HG03039 (cell line): ENCODE results near the gene MRPL58.
A peak's percentile ranks its signal among the peaks of the same experiment; 100 is the strongest.
"Not testable (repeated sequence)": the region's sequence is repeated elsewhere in the genome, so short reads cannot be mapped to it uniquely, and the experiment has no call there.

Source experiments
- ATAC-seq: cut with Tn5 transposase; IDR thresholded peaks from one replicate; pipeline ENCODE4 v1.9.1; 2021; ENCODE audit warnings: mild to moderate bottlenecking, moderate library complexity; ENCODE audit not compliant: unreplicated experiment

Gene MRPL58

DNA sequence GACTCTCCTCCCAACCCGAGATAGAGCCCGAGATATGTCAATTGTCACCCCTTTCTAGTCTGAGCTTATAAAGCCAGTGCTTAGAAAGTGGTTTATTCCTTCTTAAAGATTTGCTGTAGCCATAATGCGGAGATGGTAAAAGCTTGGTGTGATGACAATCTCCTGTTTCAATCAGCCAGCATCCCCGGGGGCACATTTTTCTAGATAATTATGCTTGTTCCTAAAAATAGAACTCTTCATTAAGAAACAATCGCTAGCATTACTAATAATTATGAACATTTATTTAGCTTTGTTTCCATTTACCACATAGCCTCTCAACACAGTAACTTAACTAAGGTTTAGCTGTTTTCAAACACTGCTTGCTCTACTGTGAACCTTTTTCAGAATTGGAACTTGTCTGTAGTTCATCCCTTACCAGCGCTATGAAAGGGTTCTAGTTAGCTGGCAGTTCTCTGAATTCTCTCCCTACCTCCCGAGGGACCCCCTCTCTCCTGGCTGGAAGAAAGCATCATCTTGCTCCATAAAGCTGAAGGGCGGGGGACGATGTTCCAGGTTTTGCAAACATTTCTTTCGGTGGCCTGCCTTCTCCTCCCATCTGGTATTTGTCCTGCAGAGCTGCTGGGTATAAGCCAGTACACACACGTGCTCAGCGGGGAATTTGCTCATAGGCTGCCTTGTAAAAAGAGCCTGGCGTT is 922 bp upstream of the MRPL58 start:
- ATAC-seq = no peak

DNA sequence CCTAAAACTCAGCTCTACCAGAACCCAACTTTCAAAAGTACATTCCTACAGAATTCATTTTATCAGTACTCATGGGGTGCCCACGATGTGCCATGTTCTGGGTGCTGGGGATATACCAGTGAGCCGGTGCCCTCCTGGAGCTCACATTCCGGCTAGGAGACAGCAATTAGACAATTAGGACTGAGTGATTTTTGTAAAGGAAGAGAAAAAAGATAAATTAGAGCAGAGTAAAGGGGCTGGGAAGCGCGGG is 449 bp upstream of the MRPL58 start:
- ATAC-seq = no peak

DNA sequence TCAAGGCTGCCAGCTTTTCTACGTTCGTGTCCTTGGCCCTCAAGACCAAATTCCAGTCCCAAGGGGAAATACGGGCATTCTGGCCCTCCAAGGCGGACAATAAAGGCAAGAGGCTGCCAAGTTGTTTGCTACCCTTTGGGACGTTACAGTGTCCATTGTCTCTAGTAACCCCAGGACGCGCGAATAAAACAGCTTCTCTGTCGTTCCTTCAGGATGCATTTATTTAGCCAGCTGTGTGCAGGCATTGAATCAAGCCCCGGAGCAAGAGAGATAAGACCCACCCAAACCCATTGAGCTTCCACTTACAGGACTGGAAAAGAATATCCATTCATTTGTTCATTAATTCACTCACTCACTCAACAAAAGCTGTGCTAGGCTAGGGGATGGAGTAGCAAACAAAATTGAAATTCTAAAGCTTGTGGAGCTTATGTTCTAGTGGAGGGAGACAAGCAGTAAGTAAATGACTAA is 656 bp downstream of the MRPL58 start:
- ATAC-seq = no peak

DNA sequence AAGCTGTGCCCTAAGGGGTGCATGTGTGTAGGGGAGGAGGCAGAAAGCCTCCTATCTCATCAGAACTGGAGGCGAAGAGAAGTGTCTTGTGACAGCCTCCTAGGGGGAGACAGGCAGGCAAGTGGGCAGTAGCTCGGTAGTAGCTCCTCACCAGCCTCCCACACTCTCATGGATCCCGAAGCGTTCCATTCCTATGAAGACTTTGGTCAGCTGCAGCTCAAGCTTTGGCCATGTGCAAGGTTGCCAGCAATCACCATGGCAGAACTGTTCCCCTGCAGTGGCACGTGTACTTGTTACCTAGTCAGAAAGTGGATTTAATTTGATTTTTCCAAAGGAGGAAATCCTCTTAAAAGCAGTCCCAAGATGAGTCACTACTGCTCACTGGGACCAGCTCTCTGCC is 6.7 kb downstream of the MRPL58 start:
- ATAC-seq = no peak

DNA sequence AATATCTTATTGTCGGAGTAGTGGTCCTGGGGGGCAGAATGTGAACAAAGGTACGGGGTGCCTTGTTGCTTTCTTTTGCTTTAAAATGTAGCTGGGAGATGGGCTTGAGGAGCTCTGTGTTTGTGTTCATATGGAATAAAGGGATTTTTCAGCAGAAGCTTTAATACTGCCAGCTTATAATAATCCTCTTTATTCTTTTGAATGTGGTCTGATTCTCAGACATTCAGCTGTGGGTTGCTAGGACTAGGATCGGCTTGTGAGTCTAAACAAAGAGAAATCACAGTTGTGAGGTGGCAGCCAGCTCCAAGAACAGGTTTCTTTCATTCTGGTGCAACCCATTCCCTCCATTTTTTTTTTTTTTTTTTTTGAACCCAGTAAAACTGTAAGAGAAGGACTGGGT is 7.2 kb downstream of the MRPL58 start:
- ATAC-seq = no peak

DNA sequence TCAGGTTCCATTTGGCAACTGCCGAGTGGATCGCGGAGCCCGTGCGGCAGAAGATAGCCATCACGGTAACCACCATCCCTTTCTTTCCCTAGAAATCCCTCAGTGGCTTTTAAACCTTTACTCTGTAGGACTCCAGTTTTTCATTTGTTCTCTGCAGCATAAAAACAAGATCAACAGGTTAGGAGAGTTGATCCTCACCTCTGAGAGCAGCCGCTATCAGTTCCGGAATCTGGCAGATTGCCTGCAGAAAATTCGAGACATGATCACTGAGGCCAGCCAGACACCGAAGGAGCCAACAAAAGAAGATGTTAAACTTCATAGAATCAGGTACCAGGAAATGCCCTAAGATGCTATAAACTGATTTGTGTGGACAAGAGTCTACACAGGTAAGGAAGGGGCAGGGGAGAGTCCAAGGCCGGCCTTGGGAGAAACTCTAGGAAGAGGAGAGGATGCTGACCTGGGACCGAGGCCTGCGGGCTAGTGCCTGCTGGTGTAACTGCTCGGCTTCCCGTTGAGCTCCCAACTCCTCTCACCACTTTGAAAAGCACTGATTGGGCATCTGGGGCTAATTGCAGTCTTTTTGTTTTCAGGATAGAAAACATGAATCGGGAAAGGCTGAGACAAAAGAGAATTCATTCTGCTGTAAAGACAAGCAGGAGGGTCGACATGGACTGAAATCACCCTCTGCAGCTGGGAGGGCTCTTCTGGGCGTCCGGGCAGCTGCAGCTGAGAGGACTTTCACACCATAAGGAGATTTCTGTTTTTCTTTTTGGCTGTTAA is 8.1 kb downstream of the MRPL58 start:
- no peak for ATAC-seq

DNA sequence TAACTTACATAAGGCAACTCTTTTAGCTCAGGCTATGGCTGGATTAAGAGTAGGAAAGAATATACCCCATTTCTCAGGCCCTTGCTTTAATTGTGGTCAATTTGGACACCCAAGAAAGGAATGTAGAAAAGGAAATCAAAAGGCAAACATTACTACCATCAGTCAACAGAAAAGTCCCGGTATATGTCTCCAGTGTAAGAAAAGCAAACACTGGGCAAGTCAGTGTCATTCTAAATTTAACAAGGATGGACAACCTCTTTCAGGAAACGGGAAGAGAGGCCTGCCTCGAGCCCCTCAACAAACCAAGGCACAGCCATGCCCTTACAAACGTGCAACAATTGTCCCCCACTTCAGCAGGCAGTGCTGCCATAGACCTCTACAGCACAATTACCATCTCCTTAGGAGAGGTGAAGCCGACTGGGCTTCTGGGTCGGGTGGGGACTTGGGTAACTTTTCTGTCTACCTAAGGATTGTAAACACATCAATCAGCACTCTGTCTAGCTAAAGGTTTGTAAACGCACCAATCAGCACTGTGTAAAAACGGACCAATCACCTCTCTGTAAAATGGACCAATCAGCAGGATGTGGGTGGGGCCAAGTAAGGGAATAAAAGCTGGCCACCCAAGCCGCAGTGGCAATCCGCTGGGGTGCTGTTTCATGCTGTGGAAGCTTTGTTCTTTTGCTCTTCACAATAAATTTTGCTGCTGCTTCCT is 12.4 kb downstream of the MRPL58 start:
- ATAC-seq = no peak

DNA sequence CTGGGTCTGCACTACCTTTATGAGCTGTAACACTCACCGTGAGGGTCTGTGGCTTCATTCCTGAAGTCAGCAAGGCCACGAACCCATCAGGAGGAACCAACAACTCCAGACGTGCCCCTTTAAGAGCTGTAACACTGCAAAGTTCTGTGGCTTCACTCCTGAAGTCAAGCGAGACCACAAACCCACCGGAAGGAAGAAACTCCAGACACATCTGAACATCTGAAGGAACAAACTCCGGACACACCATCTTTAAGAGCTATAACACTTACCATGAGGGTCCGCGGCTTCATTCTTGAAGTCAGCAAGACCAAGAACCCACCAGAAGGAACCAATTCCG is 12.9 kb downstream of the MRPL58 start:
- ATAC-seq = not testable (repeated sequence)

DNA sequence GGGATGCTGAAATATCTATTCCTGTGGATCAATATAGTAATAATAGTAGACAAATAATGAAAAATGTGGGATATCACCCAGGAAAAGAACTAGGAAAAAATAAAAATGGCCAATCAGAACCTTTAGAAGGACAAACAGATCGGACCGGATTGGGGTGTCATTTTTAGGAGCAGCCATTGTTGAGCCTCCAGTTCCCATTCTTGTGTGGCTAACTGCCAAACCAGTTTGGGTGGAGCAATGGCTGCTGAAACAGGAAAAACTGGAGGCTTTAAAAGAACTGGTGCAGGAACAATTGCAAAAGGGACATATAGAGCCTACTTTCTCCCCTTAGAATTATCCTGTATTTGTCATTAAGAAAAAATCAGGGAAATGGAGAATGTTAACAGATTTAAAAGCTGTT is 14.2 kb downstream of the MRPL58 start:
- not testable (repeated sequence) for ATAC-seq

DNA sequence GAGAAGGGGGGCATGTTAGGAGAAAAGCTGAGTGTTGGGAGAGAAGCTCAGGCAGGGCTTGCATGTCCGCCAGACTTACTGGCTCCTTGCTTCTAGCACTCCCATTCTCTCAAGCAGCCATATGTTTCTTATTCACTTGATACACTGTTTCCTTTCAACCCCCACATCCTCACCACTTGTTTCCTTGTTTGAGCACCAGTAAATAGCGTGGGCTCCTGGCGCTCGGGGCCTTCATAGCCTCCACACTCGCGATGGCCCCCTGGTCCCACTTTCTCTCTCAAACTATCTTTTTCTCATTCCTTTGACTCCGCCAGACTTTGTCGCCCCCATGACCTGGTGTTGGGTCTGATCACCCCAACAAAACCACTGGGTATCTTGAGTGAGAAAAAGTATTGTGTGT is 17.7 kb downstream of the MRPL58 start:
- no peak for ATAC-seq

DNA sequence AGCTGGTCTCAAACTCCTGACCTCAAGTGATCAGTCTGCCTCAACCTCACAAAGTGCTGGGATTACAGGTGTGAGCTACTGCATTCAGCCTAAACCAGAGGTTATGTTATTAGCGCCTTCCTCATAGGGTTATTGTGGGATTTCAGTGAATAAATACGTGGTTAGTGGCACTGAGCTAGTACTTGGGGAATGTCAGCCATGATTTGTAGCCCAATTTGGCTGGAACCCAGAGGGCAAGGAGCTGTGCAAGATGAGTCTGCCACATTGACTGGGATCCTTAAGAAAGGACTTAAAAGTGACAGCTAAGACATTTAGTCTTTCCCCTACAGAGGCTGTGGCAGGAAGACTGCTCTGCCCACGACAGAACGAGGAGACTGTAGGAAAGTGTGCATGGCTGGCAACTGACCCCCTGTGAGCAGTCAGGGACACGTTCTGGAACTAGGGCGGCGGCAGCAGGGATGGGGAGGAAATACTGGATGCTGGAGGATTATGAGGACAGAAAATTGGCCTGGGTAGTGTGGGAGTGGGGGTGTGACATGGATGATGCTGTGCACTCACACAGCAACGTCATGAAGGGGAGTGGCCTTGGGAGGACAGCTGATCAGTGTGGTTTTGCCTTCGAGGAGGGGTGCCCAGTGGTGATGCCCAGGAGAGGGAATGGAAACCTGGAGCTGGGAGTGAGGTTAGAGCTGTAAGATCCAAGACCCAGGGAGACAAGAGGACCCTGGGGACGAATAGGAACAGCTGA is 19.7 kb downstream of the MRPL58 start:
- no peak for ATAC-seq

DNA sequence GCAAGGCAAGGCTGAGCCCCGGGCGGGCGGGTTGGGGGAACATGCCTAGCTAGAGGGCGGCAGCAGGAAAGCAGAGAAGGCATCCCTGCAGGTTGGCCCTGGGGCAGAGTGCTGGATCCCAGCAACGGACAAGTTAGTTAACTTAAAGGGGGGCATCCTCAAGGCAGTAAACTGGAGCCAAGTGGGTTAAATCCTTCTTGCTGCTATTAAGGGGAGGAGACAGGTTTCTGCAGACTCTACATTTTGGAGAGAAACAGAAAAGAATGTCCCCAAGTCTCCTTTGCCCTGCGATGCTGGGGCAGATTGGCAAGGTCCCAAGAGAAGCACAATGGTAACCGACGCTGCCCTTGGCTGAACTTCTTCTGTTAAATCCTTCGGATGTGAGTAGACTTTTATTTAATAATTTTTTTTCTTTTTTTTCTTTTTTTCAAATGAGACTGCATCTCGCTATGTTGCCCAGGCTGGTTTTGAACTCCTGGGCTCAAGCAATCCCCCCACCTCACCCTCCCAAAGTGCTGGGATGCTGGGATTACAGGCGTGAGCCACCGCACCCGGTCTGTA is 20.3 kb downstream of the MRPL58 start:
- no peak for ATAC-seq

DNA sequence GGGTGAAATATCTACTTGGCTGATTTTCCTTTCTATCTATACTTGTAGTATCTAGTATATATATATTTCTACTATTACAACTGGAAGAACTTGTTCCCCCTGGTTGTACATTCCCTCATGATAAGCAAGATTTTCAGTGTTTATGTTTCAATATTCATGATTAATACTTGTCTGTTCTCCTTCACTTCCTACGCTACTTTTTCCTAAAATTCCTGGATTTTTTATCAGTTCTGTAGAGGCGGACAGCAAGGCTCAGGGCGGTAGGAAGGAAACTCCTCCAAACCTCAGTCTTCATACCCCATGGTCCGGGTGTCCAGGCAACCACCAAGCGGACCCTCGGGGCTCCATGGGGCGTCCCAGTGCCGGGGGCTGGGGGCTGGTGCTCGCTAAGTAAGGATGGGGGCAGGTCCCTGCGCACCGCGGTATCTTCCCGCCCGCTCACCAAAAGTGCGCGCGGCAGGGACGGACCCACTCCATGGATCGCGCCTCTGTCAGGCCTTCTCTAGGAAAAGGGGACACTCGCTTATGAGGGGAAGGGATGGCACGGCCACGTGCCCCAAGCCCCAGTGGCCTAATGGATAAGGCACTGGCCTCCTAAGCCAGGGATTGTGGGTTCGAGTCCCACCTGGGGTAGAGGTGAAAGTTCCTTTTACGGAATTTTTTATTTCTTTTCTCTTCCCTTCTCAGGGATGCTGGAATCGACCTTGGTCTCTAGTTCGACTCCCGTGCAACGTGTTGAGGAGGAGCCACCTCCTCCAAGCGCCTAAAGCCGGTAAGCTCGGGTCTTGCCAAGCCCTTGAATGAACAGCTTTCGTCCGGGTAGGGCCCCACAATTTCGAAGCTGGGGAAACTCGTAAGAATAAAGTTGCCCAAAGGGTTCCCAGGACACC is 21.1 kb downstream of the MRPL58 start:
- ATAC-seq = peak; percentile 35

DNA sequence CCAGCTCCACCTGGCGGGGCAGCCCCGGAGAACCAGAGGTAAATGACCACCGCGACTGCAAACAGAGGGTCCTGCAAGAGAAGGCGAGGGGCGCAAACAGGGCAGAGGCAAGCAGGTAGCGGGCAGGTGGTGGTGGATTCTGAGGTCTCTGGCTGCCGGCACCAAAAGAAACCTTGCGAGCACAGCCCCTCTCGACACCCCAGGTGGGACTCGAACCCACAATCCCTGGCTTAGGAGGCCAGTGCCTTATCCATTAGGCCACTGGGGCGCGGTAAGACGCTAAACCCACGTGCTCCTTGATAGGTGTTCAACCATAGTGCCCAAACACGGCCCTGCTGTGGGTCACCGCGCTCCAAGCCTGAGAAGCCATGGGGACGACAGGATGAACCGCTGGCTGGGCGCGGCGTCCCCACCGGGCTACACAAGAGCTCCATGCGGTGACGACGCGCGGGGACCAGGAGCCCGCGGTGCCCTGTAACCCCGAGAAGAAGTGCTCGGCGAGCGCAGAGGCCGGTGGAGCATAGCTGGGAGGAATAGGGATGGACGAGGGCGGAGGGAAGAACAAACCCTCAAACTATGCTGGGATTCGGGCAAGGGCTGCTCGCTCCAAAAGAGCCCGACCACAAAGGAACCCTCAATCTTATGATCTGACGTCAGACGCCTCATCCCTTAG is 21.9 kb downstream of the MRPL58 start:
- peak; percentile 41 for ATAC-seq

DNA sequence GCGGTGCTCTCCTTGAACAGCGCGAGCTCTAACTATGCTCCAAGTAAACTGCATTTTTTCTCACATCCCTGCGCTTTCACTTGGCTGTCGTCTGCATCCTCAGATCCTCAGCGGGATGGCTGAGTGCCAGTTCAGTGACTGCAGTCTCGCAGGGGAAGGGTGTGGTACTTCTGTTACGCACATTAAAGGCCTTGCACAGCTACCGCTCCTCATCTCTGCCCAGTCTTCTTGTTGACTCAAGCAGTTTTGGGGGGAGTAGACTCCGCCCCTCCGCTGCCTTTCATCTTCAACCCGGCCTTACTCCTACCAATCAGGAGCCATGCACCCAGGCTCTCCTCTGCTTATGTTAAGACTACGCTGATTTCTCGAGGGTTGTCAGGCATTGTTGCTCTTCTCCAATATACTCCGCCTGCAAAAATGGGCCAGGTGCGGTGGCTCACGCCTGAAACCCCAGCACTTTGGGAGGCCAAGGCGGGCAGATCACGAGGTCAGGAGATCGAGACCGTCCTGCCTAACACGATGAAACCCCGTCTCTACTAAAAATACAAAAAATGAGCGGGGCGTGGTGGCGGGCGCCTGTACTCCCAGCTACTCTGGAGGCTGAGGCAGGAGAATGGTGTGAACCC is 24.3 kb downstream of the MRPL58 start:
- no peak for ATAC-seq

DNA sequence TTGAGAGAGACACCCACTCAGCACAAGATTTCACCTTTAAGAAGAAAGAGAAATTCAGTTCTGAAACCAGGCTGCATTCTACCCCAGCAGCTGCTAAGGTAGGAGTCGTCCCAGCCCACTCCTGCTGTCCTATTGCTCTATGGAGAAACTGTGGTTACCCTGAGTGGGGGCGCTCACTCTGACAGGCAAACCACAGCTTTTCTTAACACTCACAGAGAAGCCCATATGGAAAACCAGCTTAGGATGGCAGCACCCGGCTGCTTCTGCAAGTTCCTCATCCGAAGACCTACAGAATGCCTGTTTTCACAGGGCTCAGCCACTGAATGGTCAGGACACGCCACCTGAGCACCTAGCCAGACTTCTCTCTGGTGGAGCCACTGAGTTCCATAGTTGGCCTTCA is 26.8 kb downstream of the MRPL58 start:
- ATAC-seq = no peak

DNA sequence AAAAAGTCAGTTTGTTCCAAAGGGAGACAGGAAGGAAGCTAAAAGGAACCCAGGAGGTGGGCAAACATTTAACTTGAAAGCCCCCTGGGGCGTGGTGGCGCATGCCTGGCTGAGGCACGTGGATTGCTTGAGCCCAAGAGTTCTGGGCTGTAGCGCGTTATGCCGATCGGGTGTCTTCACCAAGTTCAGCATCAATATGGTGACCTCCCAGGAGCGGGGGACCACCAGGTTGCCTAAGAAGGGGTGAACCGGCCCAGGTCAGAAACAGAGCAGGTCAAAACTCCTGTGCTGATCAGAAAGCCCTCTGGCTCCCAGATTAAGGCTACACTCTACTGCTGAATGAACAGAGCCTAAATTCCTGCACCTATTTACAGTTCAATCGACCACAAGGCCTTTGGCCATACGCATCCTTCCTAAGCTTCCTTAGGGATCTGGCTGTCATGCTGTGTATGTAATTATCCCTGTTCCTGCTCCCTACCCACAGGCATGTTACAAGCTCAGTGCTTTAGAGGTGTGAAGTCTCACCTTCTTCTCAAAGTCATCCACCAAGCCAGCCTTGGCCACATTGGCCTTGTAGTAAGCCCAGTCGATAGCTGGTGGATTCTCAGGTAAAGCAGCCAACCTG is 29.3 kb downstream of the MRPL58 start:
- ATAC-seq = no peak

DNA sequence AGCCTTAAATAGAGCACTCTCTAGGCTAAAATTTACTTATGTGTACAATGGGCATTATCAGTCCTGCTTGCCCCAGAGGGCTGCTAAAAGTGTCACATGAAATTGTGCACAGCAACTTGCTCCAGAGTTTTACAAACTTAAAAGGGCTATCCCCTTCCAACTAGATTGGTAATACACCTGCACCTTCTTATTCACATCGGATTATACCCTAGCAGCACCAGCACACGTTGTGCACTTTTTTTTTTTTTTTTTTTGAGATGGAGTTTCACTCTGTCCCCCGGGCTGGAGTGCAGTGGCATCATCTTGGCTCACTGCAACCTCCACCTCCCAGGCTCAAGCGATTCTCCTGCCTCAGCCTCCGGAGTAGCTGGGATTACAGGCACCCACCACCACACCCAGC is 31.3 kb downstream of the MRPL58 start:
- ATAC-seq = not testable (repeated sequence)

DNA sequence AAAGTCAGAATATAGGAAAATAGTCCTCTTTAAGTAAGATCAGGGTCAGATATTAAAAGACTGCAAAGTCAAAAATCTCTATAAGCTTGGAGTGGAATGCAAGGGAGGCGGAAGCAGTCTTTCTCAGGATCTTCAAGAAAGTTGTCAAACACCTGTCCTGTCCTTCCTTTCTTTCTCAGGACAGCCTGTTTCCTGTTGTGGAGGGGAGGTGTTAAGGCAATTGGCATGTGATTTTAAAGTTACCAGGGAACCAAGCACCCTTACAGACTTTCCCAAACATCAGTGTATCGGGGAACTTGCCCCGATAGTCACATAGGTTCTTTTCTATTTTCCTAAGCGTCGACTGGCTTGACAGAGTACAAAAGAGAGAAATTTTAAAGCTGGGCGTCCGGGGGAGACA is 32.2 kb downstream of the MRPL58 start:
- ATAC-seq = no peak
